NCI-H345 treated with DMSO at 0.1 percent for 48 hours (cell line): Measurements from ENCODE around the gene SERINC2.
A peak's percentile ranks its signal among the peaks of the same experiment; 100 is the strongest.
"Not testable (repeated sequence)": the region's sequence is repeated elsewhere in the genome, so short reads cannot be mapped to it uniquely, and the experiment has no call there.

Source experiments
- DNase-seq: peaks from one replicate; lab custom pipeline; 2025; ENCODE audit not compliant: unreplicated experiment; lab: John Stamatoyannopoulos, UW

The SERINC2 gene

GRCh38 chr1:31382379-31382989, 30.5 kb upstream of the SERINC2 start:
- no peak for DNase-seq

- DNase-seq: no peak
Measured at GRCh38 chr1:31383967-31384366, 29.0 kb upstream of the SERINC2 start.

- not testable (repeated sequence) for DNase-seq
Measured at GRCh38 chr1:31386576-31387243, 26.3 kb upstream of the SERINC2 start.

GRCh38 chr1:31387612-31388011, 25.4 kb upstream of the SERINC2 start:
- DNase-seq: no peak

GRCh38 chr1:31389616-31390015, 23.4 kb upstream of the SERINC2 start:
- no peak for DNase-seq

- no peak for DNase-seq
Measured at GRCh38 chr1:31390071-31390470, 22.9 kb upstream of the SERINC2 start.

- no peak for DNase-seq
Measured at GRCh38 chr1:31393463-31393862, 19.6 kb upstream of the SERINC2 start.

GRCh38 chr1:31394584-31395193, 18.3 kb upstream of the SERINC2 start:
- peak; percentile 85 for DNase-seq

- no peak for DNase-seq
Measured at GRCh38 chr1:31396633-31397351, 16.2 kb upstream of the SERINC2 start.

GRCh38 chr1:31397360-31398095, 15.5 kb upstream of the SERINC2 start:
- DNase-seq: no peak

GRCh38 chr1:31398246-31398645, 14.8 kb upstream of the SERINC2 start:
- DNase-seq: no peak

- DNase-seq: no peak
Measured at GRCh38 chr1:31399976-31400375, 13.0 kb upstream of the SERINC2 start.

GRCh38 chr1:31400393-31400792, 12.6 kb upstream of the SERINC2 start:
- DNase-seq: no peak

- DNase-seq: no peak
Measured at GRCh38 chr1:31401241-31401640, 11.8 kb upstream of the SERINC2 start.

GRCh38 chr1:31405578-31406245, 7.3 kb upstream of the SERINC2 start:
- DNase-seq: no peak

- DNase-seq: no peak
Measured at GRCh38 chr1:31407029-31407626, 5.9 kb upstream of the SERINC2 start.

GRCh38 chr1:31408788-31409318, 4.2 kb upstream of the SERINC2 start:
- no peak for DNase-seq

- DNase-seq: no peak
Measured at GRCh38 chr1:31409946-31410858, 2.8 kb upstream of the SERINC2 start.

- no peak for DNase-seq
Measured at GRCh38 chr1:31410871-31411270, 2.1 kb upstream of the SERINC2 start.
